H9 (cell line): ENCODE results near the gene AQP9. TPM values are rescaled to one million over a fixed set of nuclear protein-coding genes. Genes with fewer than 3 reads are reported as not detected.

Experiments used
- DNase-seq: peaks from one replicate; pipeline ENCODE4 v3.0.0-alpha.2; 2017
- H2AFZ ChIP-seq: one replicate; pipeline ENCODE4 v1.6.1; 2013; ENCODE audit warnings: mild to moderate bottlenecking, low read length, control low read depth, moderate library complexity
- H2AK5ac ChIP-seq: 2 replicates; pipeline ENCODE4 v1.6.1; 2013; ENCODE audit warnings: low read length, control low read depth, mixed read lengths; ENCODE audit not compliant: insufficient read length
- H2BK120ac ChIP-seq: one replicate; pipeline ENCODE4 v1.6.1; 2013; ENCODE audit warnings: low read depth, mild to moderate bottlenecking, low read length, control low read depth, inconsistent platforms; ENCODE audit not compliant: poor library complexity, severe bottlenecking
- H2BK12ac ChIP-seq: 2 replicates; pipeline ENCODE4 v1.6.1; 2013; ENCODE audit warnings: low read length, control low read depth, mixed read lengths, low read depth; ENCODE audit not compliant: insufficient read length
- H2BK15ac ChIP-seq: 2 replicates; pipeline ENCODE4 v1.6.1; 2013; ENCODE audit warnings: low read depth, low read length, control low read depth
- H2BK20ac ChIP-seq: one replicate; pipeline ENCODE4 v1.6.1; 2013; ENCODE audit warnings: low read depth, mild to moderate bottlenecking, low read length, control low read depth, inconsistent platforms; ENCODE audit not compliant: poor library complexity, severe bottlenecking
- H2BK5ac ChIP-seq: 2 replicates; pipeline ENCODE4 v1.6.1; 2013; ENCODE audit warnings: low read length, control low read depth, mixed read lengths; ENCODE audit not compliant: insufficient read length
- H3K14ac ChIP-seq: 2 replicates; pipeline ENCODE4 v1.6.1; 2013; ENCODE audit warnings: low read length, control low read depth; ENCODE audit not compliant: insufficient read depth
- H3K18ac ChIP-seq: 2 replicates; pipeline ENCODE4 v1.6.1; 2013; ENCODE audit warnings: low read depth, mild to moderate bottlenecking, mixed read lengths, low read length, control low read depth; ENCODE audit not compliant: insufficient read length
- H3K23ac ChIP-seq: 2 replicates; pipeline ENCODE4 v1.6.1; 2013; ENCODE audit warnings: low read length, control low read depth, mixed read lengths, low read depth; ENCODE audit not compliant: insufficient read length
- H3K23me2 ChIP-seq: 2 replicates; pipeline ENCODE4 v1.6.1; 2013; ENCODE audit warnings: low read depth, mild to moderate bottlenecking, mixed read lengths, low read length, control low read depth; ENCODE audit not compliant: insufficient read length, poor library complexity, severe bottlenecking
- H3K27ac ChIP-seq: 2 replicates; pipeline ENCODE4 v1.5.1; 2013; ENCODE audit warnings: low read length, control low read depth, mixed read lengths, low read depth; ENCODE audit not compliant: insufficient read length
- H3K27me3 ChIP-seq: 2 replicates; pipeline ENCODE4 v1.6.1; 2013; ENCODE audit warnings: low read length, control low read depth, inconsistent platforms; ENCODE audit not compliant: insufficient read depth
- H3K4ac ChIP-seq: 2 replicates; pipeline ENCODE4 v1.6.1; 2013; ENCODE audit warnings: low read depth, mild to moderate bottlenecking, control low read depth, inconsistent platforms, low read length, moderate library complexity
- H3K4me1 ChIP-seq: 2 replicates; pipeline ENCODE4 v1.6.1; 2013; ENCODE audit warnings: low read length, control low read depth, inconsistent platforms; ENCODE audit not compliant: insufficient read depth
- H3K4me2 ChIP-seq: 2 replicates; pipeline ENCODE4 v1.6.1; 2013; ENCODE audit warnings: low read length, control low read depth, mixed read lengths; ENCODE audit not compliant: insufficient read length, insufficient read depth
- H3K56ac ChIP-seq: 2 replicates; pipeline ENCODE4 v1.6.1; 2013; ENCODE audit warnings: low read depth, mild to moderate bottlenecking, mixed read lengths, low read length, control low read depth; ENCODE audit not compliant: insufficient read length
- H3K79me1 ChIP-seq: 2 replicates; pipeline ENCODE4 v1.6.1; 2013; ENCODE audit warnings: low read depth, mild to moderate bottlenecking, moderate library complexity, low read length, control low read depth, inconsistent platforms; ENCODE audit not compliant: insufficient read depth, poor library complexity, severe bottlenecking
- H3K79me2 ChIP-seq: 2 replicates; pipeline ENCODE4 v1.6.1; 2013; ENCODE audit warnings: low read length, control low read depth, inconsistent platforms; ENCODE audit not compliant: insufficient read depth
- H3K9ac ChIP-seq: 2 replicates; pipeline ENCODE4 v1.6.1; 2013; ENCODE audit warnings: low read length, control low read depth, mixed read lengths; ENCODE audit not compliant: insufficient read length; ENCODE audit errors: extremely low read depth
- H3K9me3 ChIP-seq: one replicate; pipeline ENCODE4 v1.6.1; 2013; ENCODE audit warnings: low read depth, low read length, inconsistent platforms; ENCODE audit not compliant: control insufficient read depth
- H3T11ph ChIP-seq: one replicate; pipeline ENCODE4 v1.6.1; 2013; ENCODE audit warnings: mild to moderate bottlenecking, low read length, control low read depth, inconsistent platforms
- H4K20me1 ChIP-seq: one replicate; pipeline ENCODE4 v1.6.1; 2013; ENCODE audit not compliant: control insufficient read depth, insufficient read length, insufficient read depth
- H4K5ac ChIP-seq: 2 replicates; pipeline ENCODE4 v1.6.1; 2013; ENCODE audit warnings: low read depth, mild to moderate bottlenecking, mixed read lengths, low read length, control low read depth; ENCODE audit not compliant: insufficient read length
- H4K8ac ChIP-seq: replicated peaks from 2 replicates; pipeline ENCODE4 v1.6.1; 2013; ENCODE audit warnings: low read length, control low read depth, mixed read lengths, low read depth; ENCODE audit not compliant: insufficient read length
- H4K91ac ChIP-seq: 2 replicates; pipeline ENCODE4 v1.6.1; 2013; ENCODE audit warnings: low read depth, mild to moderate bottlenecking, moderate library complexity, mixed read lengths, low read length, control low read depth; ENCODE audit not compliant: insufficient read length
- H3K27ac Mint-ChIP-seq, 3 experiments: 2 replicates in 2 of 3; 3 replicates in 1 of 3; pipeline ENCODE4 v1.8.0; 2020 to 2021; ENCODE audit warnings: mixed read lengths in 3 of 3, mild to moderate bottlenecking in 1 of 3, moderate library complexity in 1 of 3
- H3K27me3 Mint-ChIP-seq: 2 replicates; pipeline ENCODE4 v1.8.0; 2021; ENCODE audit warnings: low read depth, mild to moderate bottlenecking, moderate library complexity, mixed read lengths
- H3K36me3 Mint-ChIP-seq, 3 experiments: 2 replicates in 2 of 3; 3 replicates in 1 of 3; pipeline ENCODE4 v1.8.0; 2020 to 2021; ENCODE audit warnings: low read depth in 3 of 3, mixed read lengths in 3 of 3; ENCODE audit not compliant: insufficient read depth in 1 of 3
- H3K4me1 Mint-ChIP-seq, 2 experiments: 2 replicates each; pipeline ENCODE4 v1.8.0; 2020; ENCODE audit warnings: mixed read lengths in 2 of 2
- H3K4me3 Mint-ChIP-seq, 2 experiments: 2 replicates in 1 of 2; 3 replicates in 1 of 2; pipeline ENCODE4 v1.8.0; 2020 to 2021; ENCODE audit warnings: mild to moderate bottlenecking in 2 of 2, mixed read lengths in 2 of 2, moderate library complexity in 1 of 2
- H3K9me3 Mint-ChIP-seq, 2 experiments: 2 replicates in 1 of 2; 3 replicates in 1 of 2; pipeline ENCODE4 v1.8.0; 2020; ENCODE audit warnings: mild to moderate bottlenecking in 2 of 2, mixed read lengths in 2 of 2, moderate library complexity in 1 of 2
- total RNA-seq: library from RNA; stranded (reverse); gene quantifications from 2 replicates; pipeline ENCODE4 v1.2.1, GENCODE V29; 2021
- TF ChIP-seq, protein P1 (sequence below): fragments of 200-600 bp; sonication (generic); conservative IDR thresholded peaks from 3 replicates; pipeline ENCODE4 v1.8.0; 2021; ENCODE audit warnings: antibody characterized with exemption, mild to moderate bottlenecking

Gene AQP9
- total RNA-seq, 1 experiment from 2014 or later, result not detected

DNA sequence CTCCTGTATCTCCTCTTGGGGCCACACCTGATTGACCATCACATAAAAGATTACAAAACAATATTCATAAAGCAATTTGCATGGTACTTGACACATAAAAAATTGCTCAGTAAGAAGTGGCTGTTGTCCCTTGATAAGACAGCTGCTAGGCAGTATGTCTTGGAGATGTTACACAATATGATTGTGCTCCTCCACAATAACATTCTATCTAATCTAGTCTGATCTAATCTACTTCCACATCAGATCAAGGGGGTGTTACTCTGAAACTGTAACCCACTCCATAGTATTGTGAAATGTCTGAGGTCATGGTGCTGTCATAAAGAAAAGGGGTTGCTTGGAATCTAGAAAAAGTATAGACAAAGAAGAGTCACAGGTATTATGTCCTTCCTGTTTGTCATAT is 23.4 kb upstream of the AQP9 start:
- no peak for DNase-seq
- Histone ChIP-seq H3K18ac (no peak overlapping the region), H3K14ac (no peak overlapping the region), H3K56ac (no peak overlapping the region), H3T11ph (no peak overlapping the region), H3K27ac (no peak overlapping the region), H2BK15ac (no peak overlapping the region), H2AFZ (no peak overlapping the region), H2BK120ac (no peak overlapping the region), H3K9ac (no peak overlapping the region), H3K9me3 (no peaks in the 10 kb centered on the region), H4K20me1 (no peaks in the 10 kb centered on the region), H3K4ac (no peak overlapping the region), H4K8ac (no peak overlapping the region), H2BK5ac (no peak overlapping the region), H3K4me1 (peaks cover 2% of the 10 kb centered on the region; the same call in 1 of the 2 replicates), H3K79me1 (no peaks in the 10 kb centered on the region), H3K4me2 (no peak overlapping the region), H2AK5ac (no peak overlapping the region), H2BK12ac (no peak overlapping the region), H4K91ac (no peak overlapping the region), H4K5ac (no peak overlapping the region), H3K23ac (no peak overlapping the region), H3K27me3 (no peaks in the 10 kb centered on the region), H3K79me2 (no peaks in the 10 kb centered on the region), H2BK20ac (no peak overlapping the region), H3K23me2 (no peaks in the 10 kb centered on the region)
- TF ChIP-seq, protein P1, sequence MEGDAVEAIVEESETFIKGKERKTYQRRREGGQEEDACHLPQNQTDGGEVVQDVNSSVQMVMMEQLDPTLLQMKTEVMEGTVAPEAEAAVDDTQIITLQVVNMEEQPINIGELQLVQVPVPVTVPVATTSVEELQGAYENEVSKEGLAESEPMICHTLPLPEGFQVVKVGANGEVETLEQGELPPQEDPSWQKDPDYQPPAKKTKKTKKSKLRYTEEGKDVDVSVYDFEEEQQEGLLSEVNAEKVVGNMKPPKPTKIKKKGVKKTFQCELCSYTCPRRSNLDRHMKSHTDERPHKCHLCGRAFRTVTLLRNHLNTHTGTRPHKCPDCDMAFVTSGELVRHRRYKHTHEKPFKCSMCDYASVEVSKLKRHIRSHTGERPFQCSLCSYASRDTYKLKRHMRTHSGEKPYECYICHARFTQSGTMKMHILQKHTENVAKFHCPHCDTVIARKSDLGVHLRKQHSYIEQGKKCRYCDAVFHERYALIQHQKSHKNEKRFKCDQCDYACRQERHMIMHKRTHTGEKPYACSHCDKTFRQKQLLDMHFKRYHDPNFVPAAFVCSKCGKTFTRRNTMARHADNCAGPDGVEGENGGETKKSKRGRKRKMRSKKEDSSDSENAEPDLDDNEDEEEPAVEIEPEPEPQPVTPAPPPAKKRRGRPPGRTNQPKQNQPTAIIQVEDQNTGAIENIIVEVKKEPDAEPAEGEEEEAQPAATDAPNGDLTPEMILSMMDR, result no peak
- H3K27me3 Mint-ChIP-seq, result no peaks in the 10 kb centered on the region; the same call in 1 of the 2 replicates
- H3K9me3 Mint-ChIP-seq, result no peaks in the 10 kb centered on the region
- no peak overlapping the region for H3K27ac Mint-ChIP-seq
- H3K4me1 Mint-ChIP-seq, result peaks cover 5 to 9% of the 10 kb centered on the region in 2 experiments
- no peaks in the 10 kb centered on the region for H3K36me3 Mint-ChIP-seq
- no peak overlapping the region for H3K4me3 Mint-ChIP-seq
